Caco-2 (cell line): ENCODE results near the gene PROM2. TPM values are rescaled to one million over a fixed set of nuclear protein-coding genes. Genes with fewer than 3 reads are reported as not detected.

Experiments
- BruUV-seq: library from RNA; stranded (reverse); fragments of 400-500 nt; replicated peaks from 2 replicates; lab custom pipeline; 2021; lab: Mats Ljungman, UMichigan
- CTCF ChIA-PET: fragments of 300-600 bp; sonication (Branson Sonifier 250); formaldehyde crosslinking; loops from one replicate; lab custom pipeline; 2022; ENCODE audit warnings: antibody characterized with exemption; lab: Charles Lee
- POLR2A ChIA-PET: fragments of 300-600 bp; sonication (Branson Sonifier 250); formaldehyde crosslinking; loops from one replicate; lab custom pipeline; 2022; ENCODE audit warnings: antibody characterized with exemption; lab: Charles Lee
- DNase-seq, 2 experiments: peaks; one replicate each; pipeline versions ENCODE4 v3.0.0 to v3.0.0-alpha.2; 2020 to 2022
- H3K27me3 ChIP-seq: replicated peaks from 2 replicates; pipeline ENCODE4 v1.6.0; 2011; ENCODE audit warnings: low read length; ENCODE audit not compliant: control insufficient read depth, insufficient read depth
- H3K36me3 ChIP-seq: 2 replicates; pipeline ENCODE4 v1.5.1; 2011; ENCODE audit warnings: low read length; ENCODE audit not compliant: control insufficient read depth, insufficient read depth
- H3K4me1 ChIP-seq: fragments of 250-450 bp; sonication (Bioruptor Pico); 2 replicates; pipeline ENCODE4 v1.5.1; 2020; ENCODE audit warnings: mild to moderate bottlenecking
- H3K4me3 ChIP-seq: 2 replicates; pipeline ENCODE4 v1.5.1; 2011; ENCODE audit warnings: low read depth, mild to moderate bottlenecking, control low read depth, low read length
- H3K9me3 ChIP-seq: fragments of 250-450 bp; sonication (Bioruptor Pico); 2 replicates; pipeline ENCODE4 v1.5.1; 2020; ENCODE audit warnings: mild to moderate bottlenecking, moderate library complexity
- H3K27ac Mint-ChIP-seq: one replicate; pipeline ENCODE4 v1.8.0; 2022; ENCODE audit warnings: mixed read lengths; ENCODE audit not compliant: unreplicated experiment
- H3K27me3 Mint-ChIP-seq: one replicate; pipeline ENCODE4 v1.8.0; 2022; ENCODE audit warnings: mixed read lengths; ENCODE audit not compliant: insufficient read depth, unreplicated experiment
- H3K36me3 Mint-ChIP-seq: one replicate; pipeline ENCODE4 v1.8.0; 2022; ENCODE audit warnings: mild to moderate bottlenecking, mixed read lengths; ENCODE audit not compliant: insufficient read depth, unreplicated experiment
- H3K4me1 Mint-ChIP-seq: one replicate; pipeline ENCODE4 v1.8.0; 2022; ENCODE audit warnings: low read depth, mixed read lengths; ENCODE audit not compliant: unreplicated experiment
- H3K4me3 Mint-ChIP-seq: one replicate; pipeline ENCODE4 v1.8.0; 2022; ENCODE audit warnings: mild to moderate bottlenecking, moderate library complexity, mixed read lengths; ENCODE audit not compliant: unreplicated experiment
- H3K9me3 Mint-ChIP-seq: one replicate; pipeline ENCODE4 v1.8.0; 2022; ENCODE audit warnings: mixed read lengths; ENCODE audit not compliant: unreplicated experiment
- CTCF ChIP-seq, 2 experiments: fragments of 200-600 bp in 1 of 2; IDR thresholded peaks; 1 replicate in 1 of 2; 2 replicates in 1 of 2; pipeline versions ENCODE4 v1.5.1 to v1.8.0; 2011 to 2022; ENCODE audit warnings: antibody characterized with exemption in 1 of 2, control low read depth in 1 of 2, inconsistent platforms in 1 of 2, low read depth in 1 of 2, low read length in 1 of 2, mild to moderate bottlenecking in 1 of 2, moderate library complexity in 1 of 2; ENCODE audit not compliant: insufficient read depth in 1 of 2, severe bottlenecking in 1 of 2, unreplicated experiment in 1 of 2
- intact Hi-C: fragments of 100-400 bp; cut with micrococcal nuclease; formaldehyde crosslinking; loops from one replicate; pipeline ENCODE4 v1.10.0; 2022; ENCODE audit not compliant: unreplicated experiment
- total RNA-seq: library from RNA; stranded (reverse); gene quantifications from 2 replicates; pipeline ENCODE4 v1.2.3, GENCODE V29; 2022

PROM2 gene
- total RNA-seq, 1 experiment from 2014 or later, result 0.82 TPM

GRCh38 chr2:95271381-95271971, 2.8 kb upstream of the PROM2 start:
- intact Hi-C loops, result no loop called here
- Mint-ChIP-seq H3K4me1 (peaks cover 7% of the 10 kb centered on the region), H3K9me3 (no peaks in the 10 kb centered on the region), H3K4me3 (no peak overlapping the region), H3K27me3 (no peaks in the 10 kb centered on the region), H3K36me3 (peaks cover 6% of the 10 kb centered on the region), H3K27ac (no peak overlapping the region)
- TF ChIP-seq CTCF (IDR thresholded peaks at IDR 0.05; ENCODE audit: insufficient read depth in 1 of 2, low read depth in 1 of 2, low read length in 1 of 2, severe bottlenecking in 1 of 2, unreplicated experiment in 1 of 2), result no peak
- CTCF ChIA-PET, result no interaction called here
- POLR2A ChIA-PET, result no interaction called here
- Histone ChIP-seq H3K4me3 (no peak overlapping the region), H3K27me3 (no peaks in the 10 kb centered on the region), H3K4me1 (peaks cover 11% of the 10 kb centered on the region), H3K9me3 (no peaks in the 10 kb centered on the region), H3K36me3 (no peaks in the 10 kb centered on the region)
- peak in 1 of 2 experiments; percentile 34 for DNase-seq
- no TSS peak for BruUV-seq

- H3K27ac Mint-ChIP-seq, result no peak overlapping the region
- peaks cover 7% of the 10 kb centered on the region for H3K4me1 Mint-ChIP-seq
- peaks cover 6% of the 10 kb centered on the region for H3K36me3 Mint-ChIP-seq
- intact Hi-C loops, result no loop called here
- TF ChIP-seq CTCF (IDR thresholded peaks at IDR 0.05; ENCODE audit: insufficient read depth in 1 of 2, low read depth in 1 of 2, low read length in 1 of 2, severe bottlenecking in 1 of 2, unreplicated experiment in 1 of 2), result no peak
- Histone ChIP-seq H3K4me3 (no peak overlapping the region), H3K36me3 (no peaks in the 10 kb centered on the region), H3K27me3 (no peaks in the 10 kb centered on the region), H3K9me3 (no peaks in the 10 kb centered on the region), H3K4me1 (peaks cover 11% of the 10 kb centered on the region)
- POLR2A ChIA-PET, result no interaction called here
- no peak overlapping the region for H3K4me3 Mint-ChIP-seq
- peak in 1 of 2 experiments; percentile 12 for DNase-seq
- no peaks in the 10 kb centered on the region for H3K27me3 Mint-ChIP-seq
- H3K9me3 Mint-ChIP-seq, result no peaks in the 10 kb centered on the region
- CTCF ChIA-PET, result no interaction called here
- BruUV-seq, result no TSS peak
Measured at GRCh38 chr2:95272299-95272751, 1.9 kb upstream of the PROM2 start.

- Mint-ChIP-seq H3K27ac (no peak overlapping the region), H3K4me1 (peaks cover 7% of the 10 kb centered on the region), H3K27me3 (no peaks in the 10 kb centered on the region), H3K4me3 (no peak overlapping the region), H3K9me3 (no peaks in the 10 kb centered on the region), H3K36me3 (peaks cover 6% of the 10 kb centered on the region)
- Histone ChIP-seq H3K4me3 (no peak overlapping the region), H3K27me3 (no peaks in the 10 kb centered on the region), H3K9me3 (no peaks in the 10 kb centered on the region), H3K4me1 (peaks cover 11% of the 10 kb centered on the region), H3K36me3 (no peaks in the 10 kb centered on the region)
- POLR2A ChIA-PET, result no interaction called here
- peak in 1 of 2 experiments; percentile 12 for DNase-seq
- no peak for TF ChIP-seq CTCF (IDR thresholded peaks at IDR 0.05; ENCODE audit: insufficient read depth in 1 of 2, low read depth in 1 of 2, low read length in 1 of 2, severe bottlenecking in 1 of 2, unreplicated experiment in 1 of 2)
- CTCF ChIA-PET, result no interaction called here
- no TSS peak for BruUV-seq
- intact Hi-C loops, result no loop called here
Measured at GRCh38 chr2:95272781-95273180, 1.5 kb upstream of the PROM2 start.
